HepG2 (cell line): Measurements from ENCODE around the gene LRFN2. TPM values are rescaled to one million over a fixed set of nuclear protein-coding genes. Genes with fewer than 3 reads are reported as not detected.

Source experiments
- ATAC-seq: fragments of 200-7000 bp; cut with Tn5 transposase; 3 replicates; pipeline ENCODE4 v1.9.1; 2020; ENCODE audit warnings: mild to moderate bottlenecking, moderate library complexity
- BruUV-seq: library from RNA; stranded (reverse); fragments of 400-500 nt; replicated peaks from 2 replicates; lab custom pipeline; 2021; lab: Mats Ljungman, UMichigan
- CTCF ChIA-PET: fragments of 300-600 bp; formaldehyde crosslinking; extraction: SDS; loops from one replicate; lab custom pipeline; 2021; ENCODE audit warnings: low total read pairs, inconsistent platforms, low intra/inter-chr PET ratio; lab: Yijun Ruan, JAX
- POLR2A ChIA-PET: fragments of 350-600 bp; sonication (Branson Sonifier 250); formaldehyde crosslinking; loops from one replicate; lab custom pipeline; 2020; ENCODE audit warnings: antibody characterized with exemption, inconsistent platforms; lab: Yijun Ruan, JAX
- DNase-seq: peaks from one replicate; pipeline ENCODE4 v3.0.0-alpha.2; 2015; ENCODE audit warnings: low spot score
- FAIRE-seq: peaks from 3 replicates; lab custom pipeline; 2011; peaks lifted over from hg19 to GRCh38; lab: Jason Lieb, UNC
- H2AFZ ChIP-seq: one replicate; pipeline ENCODE4 v1.6.1; 2011; ENCODE audit warnings: low read length, inconsistent platforms
- H3K27ac ChIP-seq: fragments of 300-600 bp; 3 replicates; pipeline ENCODE4 v1.8.0; 2011; ENCODE audit warnings: mixed run types, mild to moderate bottlenecking, mixed read lengths, low read length, inconsistent platforms; ENCODE audit not compliant: insufficient read depth; ENCODE audit errors: extremely low read length
- H3K27me3 ChIP-seq, 2 experiments: fragments of 200-600 bp in 1 of 2; 2 replicates in 1 of 2; 3 replicates in 1 of 2; pipeline versions ENCODE4 v1.6.0 to v1.8.0; 2011; ENCODE audit warnings: low read length in 2 of 2, mild to moderate bottlenecking in 2 of 2, moderate library complexity in 2 of 2, inconsistent platforms in 1 of 2; ENCODE audit not compliant: insufficient read depth in 2 of 2, control insufficient read depth in 1 of 2
- H3K36me3 ChIP-seq, 2 experiments: fragments of 200-600 bp in 1 of 2; replicated peaks in 1 of 2; 2 replicates in 1 of 2; 3 replicates in 1 of 2; pipeline versions ENCODE4 v1.5.1 to v1.8.0; 2011; ENCODE audit warnings: low read length in 2 of 2, inconsistent platforms in 1 of 2; ENCODE audit not compliant: insufficient read depth in 2 of 2, control insufficient read depth in 1 of 2
- H3K4me1 ChIP-seq: 2 replicates; pipeline ENCODE4 v1.5.1; 2012; ENCODE audit warnings: low read length, inconsistent platforms; ENCODE audit not compliant: insufficient read depth
- H3K4me2 ChIP-seq: 2 replicates; pipeline ENCODE4 v1.6.0; 2011; ENCODE audit warnings: low read depth, low read length, inconsistent platforms
- H3K4me3 ChIP-seq, 3 experiments: fragments of 200-600 bp in 1 of 3; sonication (generic), shearing (Covaris generic) in 1 of 3; replicated peaks in 1 of 3; 2 replicates each; pipeline ENCODE4 v1.5.1; 2011 to 2016; ENCODE audit warnings: low read length in 3 of 3, inconsistent platforms in 2 of 3, low read depth in 2 of 3, mild to moderate bottlenecking in 2 of 3, control low read depth in 1 of 3, mixed read lengths in 1 of 3; ENCODE audit not compliant: insufficient read depth in 1 of 3
- H3K79me2 ChIP-seq: one replicate; pipeline ENCODE4 v1.6.1; 2011; ENCODE audit warnings: low read length, inconsistent platforms; ENCODE audit not compliant: insufficient read depth
- H3K9ac ChIP-seq: 2 replicates; pipeline ENCODE4 v1.6.0; 2011; ENCODE audit warnings: mild to moderate bottlenecking, low read depth, low read length, inconsistent platforms; ENCODE audit not compliant: insufficient read depth
- H3K9me3 ChIP-seq: 2 replicates; pipeline ENCODE4 v1.5.1; 2012; ENCODE audit warnings: mild to moderate bottlenecking, low read length
- H4K20me1 ChIP-seq: 2 replicates; pipeline ENCODE4 v1.6.0; 2011; ENCODE audit warnings: inconsistent platforms, mild to moderate bottlenecking, low read length, moderate library complexity; ENCODE audit not compliant: insufficient read depth
- CBX1 ChIP-seq: IDR thresholded peaks from one replicate; pipeline ENCODE4 v1.6.1; 2016; ENCODE audit warnings: antibody characterized with exemption, low read depth
- LCORL ChIP-seq, 2 experiments: fragments of 450-650 bp in 1 of 2; sonication (generic) in 1 of 2; formaldehyde crosslinking in 1 of 2; IDR thresholded peaks; 2 replicates each; pipeline versions ENCODE4 v1.5.0 to v1.6.1; 2017 to 2020; ENCODE audit warnings: antibody characterized with exemption in 1 of 2, missing genetic modification reagents in 1 of 2
- NR2F1 ChIP-seq, 2 experiments: fragments of 450-650 bp in 1 of 2; formaldehyde crosslinking in 1 of 2; IDR thresholded peaks; 2 replicates each; pipeline versions ENCODE4 v1.5.0 to v1.6.1; 2016 to 2020; ENCODE audit warnings: mild to moderate bottlenecking in 1 of 2, missing compliant biosample characterization in 1 of 2, missing genetic modification reagents in 1 of 2, moderate library complexity in 1 of 2
- SMAD1 ChIP-seq: sonication (generic); formaldehyde crosslinking; IDR thresholded peaks from 2 replicates; pipeline ENCODE4 v1.4.0; 2020; ENCODE audit warnings: missing genetic modification reagents, low read depth, mild to moderate bottlenecking, borderline replicate concordance
- SYNCRIP ChIP-seq: fragments of 200-400 bp; formaldehyde crosslinking; IDR thresholded peaks from 2 replicates; pipeline ENCODE4 v1.6.1; 2018; ENCODE audit warnings: mild to moderate bottlenecking, low read depth, low read length; ENCODE audit not compliant: insufficient read depth
- YY1 ChIP-seq: IDR thresholded peaks from 2 replicates; pipeline ENCODE4 v1.6.1; 2011; ENCODE audit warnings: low read length, low read depth, moderate library complexity, mild to moderate bottlenecking; ENCODE audit not compliant: insufficient read depth, insufficient replicate concordance
- ZMYM2 ChIP-seq: sonication (generic); formaldehyde crosslinking; IDR thresholded peaks from 2 replicates; pipeline ENCODE4 v1.8.0; 2022; ENCODE audit warnings: mild to moderate bottlenecking, missing genetic modification reagents
- ZNF430 ChIP-seq: sonication (generic); formaldehyde crosslinking; IDR thresholded peaks from 2 replicates; pipeline ENCODE4 v1.9.0; 2021; ENCODE audit warnings: mild to moderate bottlenecking, missing genetic modification reagents
- ZNF510 ChIP-seq: sonication (generic); formaldehyde crosslinking; IDR thresholded peaks from 2 replicates; pipeline ENCODE4 v1.4.0; 2020; ENCODE audit warnings: low read depth, mild to moderate bottlenecking, missing genetic modification reagents
- ZNF749 ChIP-seq: sonication (generic); formaldehyde crosslinking; IDR thresholded peaks from 2 replicates; pipeline ENCODE4 v1.8.0; 2022; ENCODE audit warnings: mild to moderate bottlenecking, missing genetic modification reagents, moderate library complexity, borderline replicate concordance
- ZSCAN20 ChIP-seq: sonication (generic); formaldehyde crosslinking; IDR thresholded peaks from 2 replicates; pipeline ENCODE4 v1.4.0; 2020; ENCODE audit warnings: missing genetic modification reagents, mild to moderate bottlenecking, borderline replicate concordance
- ZSCAN21 ChIP-seq: sonication (generic); formaldehyde crosslinking; IDR thresholded peaks from 2 replicates; pipeline ENCODE4 v1.8.0; 2022; ENCODE audit warnings: mild to moderate bottlenecking, missing genetic modification reagents, moderate library complexity, borderline replicate concordance
- WGBS: methylation state at CpG from one replicate; pipeline ENCODE4 v1.1.6; 2017; ENCODE audit warnings: low lambda C conversion rate; 5-methylcytosine and 5-hydroxymethylcytosine counted together
- in situ Hi-C: cut with HindIII; loops from 2 replicates; pipeline ENCODE4 v1.10.0; 2017; ENCODE audit warnings: low pct_unique_long_range_greater_than_20kb; ENCODE audit not compliant: extremely low pct_ligation_motif_present
- intact Hi-C: fragments of 100-400 bp; cut with micrococcal nuclease; formaldehyde crosslinking; loops from one replicate; pipeline ENCODE4 v1.10.0; 2022; ENCODE audit not compliant: unreplicated experiment
- polyA plus RNA-seq, 8 experiments: library from polyadenylated mRNA; depleted of rRNA in 3 of 8; stranded (reverse) in 7 of 8; unstranded in 1 of 8; fragments of >200 nt; fragmentation: Illumina TruSeq in 4 of 8; extraction: Trizol in 4 of 8; gene quantifications; 2 replicates each; pipeline versions ENCODE4 v1.2.1 to v1.2.3, GENCODE V29; 2011 to 2016; ENCODE audit warnings: low read depth in 4 of 8, missing spikeins in 1 of 8, mixed read lengths in 1 of 8; ENCODE audit not compliant: insufficient read depth in 1 of 8
- total RNA-seq, 5 experiments: library from RNA; depleted of rRNA; stranded (reverse); fragments of >200 nt; fragmentation: Illumina TruSeq; extraction: Trizol; gene quantifications; 2 replicates each; pipeline ENCODE4 v1.2.3, GENCODE V29; 2016; ENCODE audit warnings: low read depth in 1 of 5
- TF ChIP-seq, protein P1 (sequence below): sonication (generic); formaldehyde crosslinking; IDR thresholded peaks from 2 replicates; pipeline ENCODE4 v1.9.0; 2022; ENCODE audit warnings: low read depth, missing genetic modification reagents

The LRFN2 gene
- total and polyA plus RNA-seq, 2 of the 13 experiments (the other 11 are each of a cell fraction or from before 2014, with no cell fraction given): not detected

GRCh38 chr6:40407239-40407638 lies 179.9 kb downstream of the LRFN2 start:
- intact Hi-C loops: no loop called here
- Histone ChIP-seq H3K4me2 (no peak overlapping the region), H3K27ac (no peak overlapping the region), H2AFZ (no peak overlapping the region), H4K20me1 (no peaks in the 10 kb centered on the region), H3K79me2 (no peaks in the 10 kb centered on the region), H3K27me3 (peaks cover 0 to 5% of the 10 kb centered on the region in 2 experiments; a peak in 2 of 5 replicates), H3K9me3 (no peaks in the 10 kb centered on the region), H3K4me1 (no peaks in the 10 kb centered on the region)
- DNase-seq (no peak), FAIRE-seq (no peak), ATAC-seq (no peak)
- POLR2A ChIA-PET: no interaction called here
- in situ Hi-C loops: no loop called here
- 0% methylated on average over 2 of the region's 2 CpGs for WGBS
- no TSS peak for BruUV-seq
- TF ChIP-seq ZMYM2 (CRISPR knock-in tag) (no peak), YY1 (no peak), NR2F1 (CRISPR knock-in tag; IDR thresholded peaks at IDR 0.05) (no peak), LCORL (IDR thresholded peaks at IDR 0.05) (no peak), LCORL (CRISPR knock-in tag; IDR thresholded peaks at IDR 0.05) (no peak), CBX1 (no peak), ZNF749 (CRISPR knock-in tag) (no peak), ZSCAN20 (no peak), ZSCAN21 (CRISPR knock-in tag) (no peak), ZNF430 (CRISPR knock-in tag) (no peak), SMAD1 (CRISPR knock-in tag) (no peak), SYNCRIP (no peak), ZNF510 (CRISPR knock-in tag) (no peak)
- TF ChIP-seq, protein P1, sequence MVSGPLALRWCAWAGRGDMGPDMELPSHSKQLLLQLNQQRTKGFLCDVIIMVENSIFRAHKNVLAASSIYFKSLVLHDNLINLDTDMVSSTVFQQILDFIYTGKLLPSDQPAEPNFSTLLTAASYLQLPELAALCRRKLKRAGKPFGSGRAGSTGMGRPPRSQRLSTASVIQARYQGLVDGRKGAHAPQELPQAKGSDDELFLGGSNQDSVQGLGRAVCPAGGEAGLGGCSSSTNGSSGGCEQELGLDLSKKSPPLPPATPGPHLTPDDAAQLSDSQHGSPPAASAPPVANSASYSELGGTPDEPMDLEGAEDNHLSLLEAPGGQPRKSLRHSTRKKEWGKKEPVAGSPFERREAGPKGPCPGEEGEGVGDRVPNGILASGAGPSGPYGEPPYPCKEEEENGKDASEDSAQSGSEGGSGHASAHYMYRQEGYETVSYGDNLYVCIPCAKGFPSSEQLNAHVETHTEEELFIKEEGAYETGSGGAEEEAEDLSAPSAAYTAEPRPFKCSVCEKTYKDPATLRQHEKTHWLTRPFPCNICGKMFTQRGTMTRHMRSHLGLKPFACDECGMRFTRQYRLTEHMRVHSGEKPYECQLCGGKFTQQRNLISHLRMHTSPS: no peak
- TF ChIP-seq, all 625 proteins: peak for 0
- CTCF ChIA-PET: no interaction called here
- Histone ChIP-seq H3K4me3 (no peak overlapping the region), H3K36me3 (no peaks in the 10 kb centered on the region), H3K9ac (no peak overlapping the region)
